GM19438 (cell line): Measurements from ENCODE around the gene FKTN.

ENCODE experiments used
- ATAC-seq: cut with Tn5 transposase; IDR thresholded peaks from one replicate; pipeline ENCODE4 v1.9.1; 2021; ENCODE audit warnings: low read depth; ENCODE audit not compliant: unreplicated experiment

The FKTN gene

DNA sequence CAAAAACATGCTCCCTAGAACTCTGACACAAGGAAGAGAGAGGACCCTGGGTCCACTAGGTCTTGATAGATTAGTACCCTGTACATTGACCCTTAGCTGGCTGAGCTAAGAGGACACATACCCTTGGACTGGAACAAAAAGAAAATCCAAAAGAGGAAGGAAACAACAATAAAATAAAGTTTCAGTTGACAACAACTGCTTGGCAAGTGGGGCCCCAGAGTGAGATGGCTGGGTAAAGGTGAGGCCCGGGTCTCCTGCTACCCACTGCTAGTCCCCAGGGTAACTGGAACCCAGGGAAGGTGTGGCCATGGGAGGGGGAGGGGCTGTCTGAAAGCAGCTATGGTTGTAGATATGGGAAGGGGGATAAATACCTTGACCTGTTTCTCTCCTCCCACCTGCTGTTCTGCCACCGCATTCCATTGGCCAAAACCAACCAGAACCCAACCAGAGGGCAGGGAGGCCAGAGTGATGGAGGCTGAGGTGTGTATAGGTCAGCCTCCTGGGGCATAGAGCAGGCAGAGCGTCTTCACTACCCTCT, 116.0 kb downstream of the FKTN start:
- ATAC-seq, result no peak

- no peak for ATAC-seq
Observed at GRCh38 chr9:105676351-105676923, 118.5 kb downstream of the FKTN start.

DNA sequence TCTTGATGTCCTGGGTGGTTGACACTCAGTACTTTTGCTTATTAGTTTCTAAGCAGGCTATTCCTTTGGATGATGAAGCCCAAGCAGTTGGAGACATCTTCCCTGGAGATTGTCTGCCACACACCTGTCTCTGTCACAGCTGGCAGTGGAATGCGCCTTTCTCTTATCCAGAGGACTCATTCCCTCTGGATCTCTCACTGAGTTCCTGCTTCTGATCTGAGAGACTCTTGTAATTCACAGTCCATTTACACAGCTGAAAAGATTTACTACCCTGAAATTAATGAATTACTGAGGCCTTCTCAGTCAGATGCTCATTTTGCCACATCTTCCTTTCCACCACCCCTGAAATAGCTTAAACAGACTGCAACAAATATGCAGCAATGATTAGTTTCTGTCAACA, 120.2 kb downstream of the FKTN start:
- no peak for ATAC-seq

GRCh38 chr9:105678781-105679180, 120.8 kb downstream of the FKTN start:
- no peak for ATAC-seq

GRCh38 chr9:105679257-105680022, 121.5 kb downstream of the FKTN start:
- no peak for ATAC-seq

- ATAC-seq, result no peak
Observed at GRCh38 chr9:105681313-105681712, 123.4 kb downstream of the FKTN start.

DNA sequence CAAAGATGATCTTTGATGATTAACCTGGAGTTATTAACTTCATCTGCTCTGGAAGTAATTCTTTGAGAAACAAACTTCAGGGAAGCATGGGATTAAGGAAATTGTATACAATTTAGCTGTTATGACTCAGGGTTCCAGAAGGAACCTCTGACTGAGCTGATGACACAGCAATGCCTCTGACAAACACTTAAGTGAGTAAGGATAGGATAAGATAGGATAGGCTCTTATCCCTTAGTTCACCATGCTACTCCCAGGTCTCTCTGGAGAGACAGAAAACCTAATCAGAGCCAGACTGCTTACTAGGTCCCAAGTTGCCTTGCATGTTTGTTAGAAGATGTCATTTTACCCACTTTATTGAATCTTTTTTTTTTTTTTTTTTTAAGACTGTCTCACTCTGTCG, 123.8 kb downstream of the FKTN start:
- ATAC-seq, result no peak

DNA sequence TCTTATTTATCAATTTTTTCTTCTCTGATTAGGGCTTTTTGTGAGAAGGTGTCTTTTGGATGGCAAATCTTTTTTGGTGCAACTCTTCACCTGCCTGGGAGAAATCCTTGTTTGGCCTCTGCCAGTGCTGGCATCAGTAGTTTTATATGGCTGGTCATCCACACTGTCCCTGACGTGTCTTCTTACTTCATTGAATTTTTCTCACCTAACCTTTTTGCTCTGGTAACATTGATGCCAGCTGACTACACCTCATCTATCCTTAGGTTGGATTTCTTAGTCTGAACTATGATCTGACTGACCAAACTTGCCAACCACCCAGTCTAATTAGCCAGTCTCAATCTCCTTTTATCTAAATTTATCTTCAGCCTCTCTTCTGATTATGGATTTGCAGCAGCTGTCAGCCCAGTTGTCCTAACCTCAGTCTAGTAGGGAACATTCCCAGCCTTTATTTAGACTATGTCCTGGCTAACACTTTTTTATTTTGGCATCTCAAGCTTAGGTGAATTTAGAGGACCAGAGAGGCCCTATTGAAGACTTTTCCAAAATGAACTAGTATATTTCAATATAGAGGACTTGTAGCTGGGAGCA, 125.9 kb downstream of the FKTN start:
- no peak for ATAC-seq

- no peak for ATAC-seq
Observed at GRCh38 chr9:105686936-105687335, 129.0 kb downstream of the FKTN start.
